B cell (primary cell): ENCODE measurements around the gene C9orf43. TPM values are rescaled to one million over a fixed set of nuclear protein-coding genes. Genes with fewer than 3 reads are reported as not detected.

ENCODE experiments used
- ATAC-seq: fragments of 200-7000 bp; cut with Tn5 transposase; one replicate; pipeline ENCODE4 v1.10.0; 2021; ENCODE audit warnings: low read depth, mild to moderate bottlenecking, moderate number of reproducible peaks, moderate library complexity
- CTCF ChIA-PET: fragments of 350-600 bp; sonication (Branson Sonifier 250); formaldehyde crosslinking; loops from one replicate; lab custom pipeline; 2021; ENCODE audit warnings: antibody characterized with exemption, inconsistent platforms; lab: Charles Lee
- POLR2A ChIA-PET: fragments of 350-600 bp; sonication (Branson Sonifier 250); formaldehyde crosslinking; loops from one replicate; lab custom pipeline; 2021; ENCODE audit warnings: antibody characterized with exemption; lab: Charles Lee
- DNase-seq: peaks from one replicate; pipeline ENCODE4 v3.0.0; 2013
- H2AFZ ChIP-seq: 2 replicates; pipeline ENCODE4 v1.6.1; 2012; ENCODE audit warnings: mild to moderate bottlenecking, low read depth, low read length; ENCODE audit not compliant: insufficient read depth, poor library complexity, severe bottlenecking
- H3K27ac ChIP-seq, 2 donors: 1 replicate in 1 of 2; 2 replicates in 1 of 2; pipeline ENCODE4 v1.5.1; 2012 to 2013; ENCODE audit warnings: low read length in 2 of 2, mild to moderate bottlenecking in 2 of 2, moderate library complexity in 1 of 2
- H3K27me3 ChIP-seq, 4 experiments: fragments of 200-600 bp in 1 of 4; sonication (generic) in 1 of 4; replicated peaks in 1 of 4; 1 replicate in 2 of 4; 2 replicates in 2 of 4; pipeline versions ENCODE4 v1.6.1 to v1.7.0; 2013 to 2016; ENCODE audit warnings: low read length in 3 of 4, mild to moderate bottlenecking in 2 of 4, mixed read lengths in 1 of 4, moderate library complexity in 1 of 4; ENCODE audit not compliant: insufficient read depth in 4 of 4, control insufficient read depth in 3 of 4; ENCODE audit errors: control extremely low read depth in 1 of 4
- H3K36me3 ChIP-seq, 2 experiments: replicated peaks in 1 of 2; 1 replicate in 1 of 2; 2 replicates in 1 of 2; pipeline versions ENCODE4 v1.6.1 to v1.7.1; 2013; ENCODE audit warnings: low read length in 1 of 2; ENCODE audit not compliant: insufficient read depth in 2 of 2, control insufficient read depth in 1 of 2; ENCODE audit errors: control extremely low read depth in 1 of 2, extremely low read depth in 1 of 2
- H3K4me1 ChIP-seq, 2 donors: fragments of 200-600 bp in 1 of 2; sonication (generic) in 1 of 2; 1 replicate in 1 of 2; 2 replicates in 1 of 2; pipeline versions ENCODE4 v1.5.1 to v1.6.1; 2013 to 2017; ENCODE audit warnings: low read length in 2 of 2; ENCODE audit not compliant: control insufficient read depth in 2 of 2, insufficient read depth in 2 of 2
- H3K4me2 ChIP-seq: replicated peaks from 2 replicates; pipeline ENCODE3; 2012; ENCODE audit warnings: mild to moderate bottlenecking, low read depth, low read length; ENCODE audit not compliant: poor library complexity, severe bottlenecking
- H3K4me3 ChIP-seq, 5 experiments: fragments of 200-600 bp in 1 of 5; sonication (generic) in 1 of 5; 1 replicate in 3 of 5; 2 replicates in 2 of 5; pipeline versions ENCODE4 v1.5.1 to v1.7.0; 2011 to 2016; ENCODE audit warnings: low read length in 4 of 5, mild to moderate bottlenecking in 4 of 5, low read depth in 2 of 5, control low read depth in 1 of 5, moderate library complexity in 1 of 5; ENCODE audit not compliant: insufficient read depth in 1 of 5; ENCODE audit errors: control extremely low read depth in 1 of 5, extremely low read depth in 1 of 5
- H3K79me2 ChIP-seq: fragments of 200-600 bp; sonication (generic); one replicate; pipeline ENCODE4 v1.6.0; 2016; ENCODE audit warnings: low read length; ENCODE audit not compliant: control insufficient read depth, insufficient read depth
- H3K9ac ChIP-seq: fragments of 200-600 bp; sonication (generic); 2 replicates; pipeline ENCODE4 v1.6.1; 2017; ENCODE audit warnings: mild to moderate bottlenecking, low read length, moderate library complexity
- H3K9me3 ChIP-seq, 3 donors: one replicate each; pipeline versions ENCODE4 v1.6.1 to v1.7.1; 2013; ENCODE audit warnings: low read length in 2 of 3; ENCODE audit not compliant: control insufficient read depth in 2 of 3, insufficient read depth in 1 of 3; ENCODE audit errors: control extremely low read depth in 1 of 3
- H4K20me1 ChIP-seq: 2 replicates; pipeline ENCODE4 v1.6.0; 2012; ENCODE audit warnings: mild to moderate bottlenecking, low read length; ENCODE audit not compliant: insufficient read depth, control insufficient read depth, poor library complexity, severe bottlenecking
- H3K27ac Mint-ChIP-seq: one replicate; pipeline ENCODE4 v1.8.0; 2021; ENCODE audit warnings: mixed read lengths
- H3K27me3 Mint-ChIP-seq: one replicate; pipeline ENCODE4 v1.8.0; 2021; ENCODE audit warnings: mixed read lengths
- H3K4me1 Mint-ChIP-seq: one replicate; pipeline ENCODE4 v1.8.0; 2021; ENCODE audit warnings: mixed read lengths
- H3K4me3 Mint-ChIP-seq: one replicate; pipeline ENCODE4 v1.8.0; 2021; ENCODE audit warnings: mixed read lengths
- H3K9me3 Mint-ChIP-seq: one replicate; pipeline ENCODE4 v1.8.0; 2022; ENCODE audit warnings: mixed read lengths; ENCODE audit not compliant: insufficient read depth
- CTCF ChIP-seq: fragments of 200-600 bp; IDR thresholded peaks from one replicate; pipeline ENCODE4 v1.8.0; 2022; ENCODE audit warnings: antibody characterized with exemption, mild to moderate bottlenecking
- EZH2 ChIP-seq: IDR thresholded peaks from 2 replicates; pipeline ENCODE4 v1.6.1; 2012; ENCODE audit warnings: borderline replicate concordance, low read depth, mild to moderate bottlenecking, moderate library complexity, low read length; ENCODE audit not compliant: insufficient read depth, poor library complexity, severe bottlenecking
- WGBS: methylation state at CpG from one replicate; pipeline ENCODE4 v1.1.5; 2013; ENCODE audit warnings: missing lambda C conversion rate; ENCODE audit not compliant: insufficient coverage; 5-methylcytosine and 5-hydroxymethylcytosine counted together
- intact Hi-C: fragments of 100-400 bp; cut with micrococcal nuclease; formaldehyde crosslinking; loops from one replicate; pipeline ENCODE4 v1.10.0; 2022
- polyA plus RNA-seq: library from polyadenylated mRNA; depleted of rRNA; stranded (reverse); fragments of >200 nt; gene quantifications from 2 replicates; pipeline ENCODE4 v1.2.3, GENCODE V29; 2012
- total RNA-seq, 2 donors: library from RNA; stranded (reverse); fragments of 120-200 nt in 1 of 2; gene quantifications; 1 replicate in 1 of 2; 2 replicates in 1 of 2; pipeline versions ENCODE4 v1.2.3 to v1.2.4, GENCODE V29; 2013 to 2022

The C9orf43 gene
- total and polyA plus RNA-seq, 2 donors (not counting 1 experiment from before 2014, with no cell fraction given), result 0.57 to 1.7 TPM

GRCh38 chr9:113368348-113368981 lies 42.1 kb upstream of the C9orf43 start:
- Histone ChIP-seq H3K4me1 (no peaks in the 10 kb centered on the region), H3K36me3 (peaks cover 0 to 7% of the 10 kb centered on the region in 2 experiments), H3K4me3 (no peak overlapping the region), H3K79me2 (no peaks in the 10 kb centered on the region), H3K9ac (no peak overlapping the region), H3K27ac (no peak overlapping the region), H3K4me2 (no peak overlapping the region), H2AFZ (no peak overlapping the region), H3K9me3 (no peaks in the 10 kb centered on the region), H3K27me3 (no peaks in the 10 kb centered on the region), H4K20me1 (no peaks in the 10 kb centered on the region)
- ATAC-seq (no peak), DNase-seq (no peak)
- POLR2A ChIA-PET, result no interaction called here
- TF ChIP-seq CTCF (no peak), EZH2 (no peak)
- 100% methylated on average over 3 of the region's 5 CpGs for WGBS
- Mint-ChIP-seq H3K4me1 (no peaks in the 10 kb centered on the region), H3K27ac (no peak overlapping the region), H3K27me3 (no peaks in the 10 kb centered on the region), H3K4me3 (no peak overlapping the region), H3K9me3 (no peaks in the 10 kb centered on the region)
- CTCF ChIA-PET, result no interaction called here
- intact Hi-C loops, result no loop called here

- intact Hi-C loops, result no loop called here
- CTCF ChIA-PET, result no interaction called here
- Mint-ChIP-seq H3K9me3 (no peaks in the 10 kb centered on the region), H3K27me3 (no peaks in the 10 kb centered on the region), H3K4me1 (no peaks in the 10 kb centered on the region), H3K27ac (no peak overlapping the region), H3K4me3 (no peak overlapping the region)
- H3K4me2 ChIP-seq, result no peak overlapping the region
- TF ChIP-seq EZH2 (no peak), CTCF (no peak)
- WGBS, result 98% methylated on average over 10 of the region's 13 CpGs
- H3K4me3 ChIP-seq, result no peak overlapping the region
- H3K4me1 ChIP-seq, result no peaks in the 10 kb centered on the region
- H3K36me3 ChIP-seq, result peaks cover 0 to 12% of the 10 kb centered on the region in 2 experiments
- DNase-seq (no peak), ATAC-seq (no peak)
- H3K79me2 ChIP-seq, result no peaks in the 10 kb centered on the region
- POLR2A ChIA-PET, result no interaction called here
- H3K27me3 ChIP-seq, result no peaks in the 10 kb centered on the region
- H2AFZ ChIP-seq, result no peak overlapping the region
- H4K20me1 ChIP-seq, result no peaks in the 10 kb centered on the region
- no peak overlapping the region for H3K27ac ChIP-seq
- H3K9ac ChIP-seq, result no peak overlapping the region
- no peaks in the 10 kb centered on the region for H3K9me3 ChIP-seq
Observed at GRCh38 chr9:113368982-113369854, 41.3 kb upstream of the C9orf43 start.
